Astrocyte (in vitro differentiated cells and primary cell): ENCODE data around the gene PCLAF. TPM values are rescaled to one million over a fixed set of nuclear protein-coding genes. Genes with fewer than 3 reads are reported as not detected.
"Not testable (repeated sequence)": the region's sequence is repeated elsewhere in the genome, so short reads cannot be mapped to it uniquely, and the experiment has no call there.

ENCODE experiments used
- DNase-seq: peaks from one replicate; pipeline ENCODE4 v3.0.0-alpha.2; 2010; ENCODE audit warnings: low read depth
- FAIRE-seq: peaks from 2 replicates; lab custom pipeline; 2011; peaks lifted over from hg19 to GRCh38; lab: Jason Lieb, UNC
- H2AFZ ChIP-seq: 2 replicates; pipeline ENCODE4 v1.6.0; 2012; ENCODE audit warnings: low read depth, low read length, inconsistent platforms
- H3K27ac ChIP-seq: 2 replicates; pipeline ENCODE4 v1.5.1; 2011; ENCODE audit warnings: low read depth, low read length, inconsistent platforms
- H3K27me3 ChIP-seq: 2 replicates; pipeline ENCODE4 v1.6.0; 2011; ENCODE audit warnings: low read length, inconsistent platforms; ENCODE audit not compliant: insufficient read depth
- H3K36me3 ChIP-seq: 2 replicates; pipeline ENCODE4 v1.5.1; 2011; ENCODE audit warnings: low read length, inconsistent platforms; ENCODE audit not compliant: insufficient read depth
- H3K4me1 ChIP-seq: 2 replicates; pipeline ENCODE4 v1.5.1; 2011; ENCODE audit warnings: low read length, inconsistent platforms; ENCODE audit not compliant: insufficient read depth
- H3K4me2 ChIP-seq: 2 replicates; pipeline ENCODE4 v1.6.0; 2012; ENCODE audit warnings: low read length, inconsistent platforms
- H3K4me3 ChIP-seq: 2 replicates; pipeline ENCODE4 v1.5.1; 2011; ENCODE audit warnings: low read depth, mild to moderate bottlenecking, low read length, inconsistent platforms; ENCODE audit not compliant: insufficient read depth
- H3K79me2 ChIP-seq: 2 replicates; pipeline ENCODE4 v1.6.0; 2012; ENCODE audit warnings: mild to moderate bottlenecking, low read length, inconsistent platforms; ENCODE audit not compliant: insufficient read depth
- H3K9ac ChIP-seq: 2 replicates; pipeline ENCODE4 v1.6.0; 2012; ENCODE audit warnings: mild to moderate bottlenecking, low read length, inconsistent platforms
- H3K9me3 ChIP-seq: 2 replicates; pipeline ENCODE4 v1.5.1; 2012; ENCODE audit warnings: low read depth, mild to moderate bottlenecking, low read length, inconsistent platforms; ENCODE audit not compliant: insufficient read depth
- H4K20me1 ChIP-seq: 2 replicates; pipeline ENCODE4 v1.6.0; 2012; ENCODE audit warnings: low read length, inconsistent platforms; ENCODE audit not compliant: insufficient read depth
- H3K27ac Mint-ChIP-seq: one replicate; pipeline ENCODE4 v1.8.0; 2021; ENCODE audit warnings: mild to moderate bottlenecking, mixed read lengths; ENCODE audit not compliant: unreplicated experiment
- H3K27me3 Mint-ChIP-seq: one replicate; pipeline ENCODE4 v1.8.0; 2021; ENCODE audit warnings: low read depth, mixed read lengths; ENCODE audit not compliant: unreplicated experiment
- H3K36me3 Mint-ChIP-seq: one replicate; pipeline ENCODE4 v1.8.0; 2021; ENCODE audit warnings: low read depth, mixed read lengths; ENCODE audit not compliant: unreplicated experiment
- H3K4me1 Mint-ChIP-seq: one replicate; pipeline ENCODE4 v1.8.0; 2021; ENCODE audit warnings: low read depth, mixed read lengths; ENCODE audit not compliant: unreplicated experiment
- H3K4me3 Mint-ChIP-seq: one replicate; pipeline ENCODE4 v1.8.0; 2021; ENCODE audit warnings: mild to moderate bottlenecking, moderate library complexity, mixed read lengths; ENCODE audit not compliant: unreplicated experiment
- H3K9me3 Mint-ChIP-seq: one replicate; pipeline ENCODE4 v1.8.0; 2021; ENCODE audit warnings: mild to moderate bottlenecking, mixed read lengths; ENCODE audit not compliant: unreplicated experiment
- EZH2 ChIP-seq: IDR thresholded peaks from 2 replicates; pipeline ENCODE4 v1.6.1; 2012; ENCODE audit warnings: mild to moderate bottlenecking, low read length, inconsistent platforms; ENCODE audit not compliant: insufficient read depth
- total RNA-seq: library from RNA; stranded (reverse); gene quantifications from 2 replicates; pipeline ENCODE4 v1.2.1, GENCODE V29; 2021
- TF ChIP-seq, protein P1 (sequence below): IDR thresholded peaks from 2 replicates; pipeline ENCODE4 v1.5.1; 2011; ENCODE audit warnings: low read depth, mild to moderate bottlenecking, inconsistent platforms, low read length, moderate library complexity; ENCODE audit not compliant: insufficient read depth

The PCLAF gene
- total RNA-seq, 1 donor from 2014 or later: 1.8 TPM

DNA sequence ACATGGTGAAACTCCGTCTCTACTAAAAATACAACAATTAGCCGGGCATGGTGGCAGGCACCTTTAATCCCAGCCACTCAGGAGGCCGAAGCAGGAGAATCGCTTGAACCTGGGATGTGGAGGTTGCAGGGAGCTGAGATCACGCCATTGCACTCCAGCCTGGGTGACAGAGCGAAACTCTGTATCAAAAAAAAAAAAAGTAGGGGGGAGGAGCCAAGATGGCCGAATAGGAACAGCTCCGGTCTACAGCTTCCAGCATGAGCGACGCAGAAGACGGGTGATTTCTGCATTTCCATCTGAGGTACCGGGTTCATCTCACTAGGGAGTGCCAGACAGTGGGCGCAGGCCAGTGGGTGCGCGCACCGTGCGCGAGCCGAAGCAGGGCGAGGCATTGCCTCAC is 54.8 kb downstream of the PCLAF start:
- peaks cover 46% of the 10 kb centered on the region for H3K79me2 ChIP-seq
- not testable (repeated sequence) for H3K36me3 ChIP-seq, DNase-seq, H3K4me3 ChIP-seq, H3K27ac Mint-ChIP-seq, H3K27me3 Mint-ChIP-seq, H3K9me3 Mint-ChIP-seq, H3K9ac ChIP-seq, H3K9me3 ChIP-seq, H3K4me2 ChIP-seq, H3K27me3 ChIP-seq, H3K36me3 Mint-ChIP-seq, H3K4me1 Mint-ChIP-seq, FAIRE-seq, H3K4me1 ChIP-seq, H3K27ac ChIP-seq, H3K4me3 Mint-ChIP-seq, H2AFZ ChIP-seq
- H4K20me1 ChIP-seq: peaks cover 34% of the 10 kb centered on the region

DNA sequence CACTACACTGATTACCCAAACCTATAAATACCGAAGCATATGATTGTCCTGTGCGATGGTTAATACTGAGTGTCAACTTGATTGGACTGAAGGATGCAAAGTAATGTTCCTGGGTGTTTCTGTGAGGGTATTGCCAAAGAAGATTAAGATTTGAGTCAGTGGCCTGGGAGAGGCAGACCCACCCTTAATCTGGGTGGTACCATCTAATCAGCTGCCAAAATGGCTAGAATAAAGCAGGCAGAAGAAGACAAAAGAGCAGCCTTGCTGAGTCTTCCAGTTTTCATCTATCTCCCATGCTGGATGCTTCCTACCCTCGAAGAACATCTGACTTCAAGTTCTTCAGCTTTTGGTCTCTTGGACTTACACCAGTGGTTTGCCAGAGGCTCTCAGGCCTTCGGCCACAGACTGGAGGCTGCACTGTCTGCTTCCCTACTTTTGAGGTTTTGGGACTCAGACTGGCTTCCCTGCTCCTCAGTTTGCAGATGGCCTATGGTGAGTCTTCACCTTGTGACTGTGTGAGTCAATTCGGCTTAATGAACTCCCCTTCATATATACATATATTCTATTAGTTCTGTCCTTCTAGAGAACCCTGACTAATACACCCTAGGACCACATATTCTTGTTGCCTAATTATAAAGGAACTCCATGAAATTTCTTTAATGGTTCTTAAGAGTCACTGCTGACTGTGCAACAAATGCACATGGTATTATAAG is 56.9 kb downstream of the PCLAF start:
- H3K9ac ChIP-seq: no peak overlapping the region
- no peak overlapping the region for H3K27ac Mint-ChIP-seq
- TF ChIP-seq, protein P1, sequence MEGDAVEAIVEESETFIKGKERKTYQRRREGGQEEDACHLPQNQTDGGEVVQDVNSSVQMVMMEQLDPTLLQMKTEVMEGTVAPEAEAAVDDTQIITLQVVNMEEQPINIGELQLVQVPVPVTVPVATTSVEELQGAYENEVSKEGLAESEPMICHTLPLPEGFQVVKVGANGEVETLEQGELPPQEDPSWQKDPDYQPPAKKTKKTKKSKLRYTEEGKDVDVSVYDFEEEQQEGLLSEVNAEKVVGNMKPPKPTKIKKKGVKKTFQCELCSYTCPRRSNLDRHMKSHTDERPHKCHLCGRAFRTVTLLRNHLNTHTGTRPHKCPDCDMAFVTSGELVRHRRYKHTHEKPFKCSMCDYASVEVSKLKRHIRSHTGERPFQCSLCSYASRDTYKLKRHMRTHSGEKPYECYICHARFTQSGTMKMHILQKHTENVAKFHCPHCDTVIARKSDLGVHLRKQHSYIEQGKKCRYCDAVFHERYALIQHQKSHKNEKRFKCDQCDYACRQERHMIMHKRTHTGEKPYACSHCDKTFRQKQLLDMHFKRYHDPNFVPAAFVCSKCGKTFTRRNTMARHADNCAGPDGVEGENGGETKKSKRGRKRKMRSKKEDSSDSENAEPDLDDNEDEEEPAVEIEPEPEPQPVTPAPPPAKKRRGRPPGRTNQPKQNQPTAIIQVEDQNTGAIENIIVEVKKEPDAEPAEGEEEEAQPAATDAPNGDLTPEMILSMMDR: no peak
- H3K27ac ChIP-seq: no peak overlapping the region
- H3K9me3 ChIP-seq: no peaks in the 10 kb centered on the region
- no peak overlapping the region for H3K4me3 ChIP-seq
- no peaks in the 10 kb centered on the region for H3K4me1 Mint-ChIP-seq
- H3K4me1 ChIP-seq: no peaks in the 10 kb centered on the region
- no peak for FAIRE-seq
- H4K20me1 ChIP-seq: peaks cover 50% of the 10 kb centered on the region
- no peaks in the 10 kb centered on the region for H3K27me3 ChIP-seq
- no peak overlapping the region for H3K4me2 ChIP-seq
- no peaks in the 10 kb centered on the region for H3K27me3 Mint-ChIP-seq
- no peak overlapping the region for H3K4me3 Mint-ChIP-seq
- H3K9me3 Mint-ChIP-seq: no peaks in the 10 kb centered on the region
- peak; percentile 27 for DNase-seq
- peaks cover 2% of the 10 kb centered on the region for H3K36me3 Mint-ChIP-seq
- no peaks in the 10 kb centered on the region for H3K36me3 ChIP-seq
- H2AFZ ChIP-seq: no peak overlapping the region
- peaks cover 62% of the 10 kb centered on the region for H3K79me2 ChIP-seq

DNA sequence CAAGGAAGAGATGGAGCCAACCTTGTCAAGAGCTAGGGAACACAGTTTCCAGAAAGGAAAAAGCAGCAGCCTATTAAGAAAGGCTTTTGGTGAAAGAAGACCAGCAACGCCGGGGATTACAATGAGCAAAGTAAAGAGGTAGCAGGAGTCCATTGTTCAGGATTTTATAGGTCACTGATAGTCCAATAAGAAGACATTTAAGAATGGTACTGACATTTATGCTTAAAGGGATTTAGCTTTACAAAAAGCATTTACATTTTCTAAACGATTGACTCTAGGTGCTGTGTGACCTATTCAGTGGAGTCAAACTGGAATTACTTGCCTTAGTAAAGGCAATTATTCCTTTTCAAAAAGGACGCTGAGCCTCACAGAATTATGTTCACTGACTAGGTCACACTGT is 66.0 kb downstream of the PCLAF start:
- DNase-seq (no peak), FAIRE-seq (no peak)
- peaks cover 68% of the 10 kb centered on the region for H3K79me2 ChIP-seq
- peaks cover 63% of the 10 kb centered on the region for H4K20me1 ChIP-seq
- H3K4me3 ChIP-seq: no peak overlapping the region
- peaks cover 3% of the 10 kb centered on the region for H3K36me3 Mint-ChIP-seq
- H3K27ac ChIP-seq: no peak overlapping the region
- TF ChIP-seq EZH2: no peak
- TF ChIP-seq, protein P1: no peak
- no peaks in the 10 kb centered on the region for H3K9me3 Mint-ChIP-seq
- H3K36me3 ChIP-seq: no peaks in the 10 kb centered on the region
- H3K27ac Mint-ChIP-seq: no peak overlapping the region
- H3K27me3 Mint-ChIP-seq: no peaks in the 10 kb centered on the region
- no peaks in the 10 kb centered on the region for H3K4me1 ChIP-seq
- no peaks in the 10 kb centered on the region for H3K9me3 ChIP-seq
- no peak overlapping the region for H3K4me2 ChIP-seq
- H3K9ac ChIP-seq: no peak overlapping the region
- H3K4me1 Mint-ChIP-seq: peaks cover 12% of the 10 kb centered on the region
- H3K27me3 ChIP-seq: no peaks in the 10 kb centered on the region
- H2AFZ ChIP-seq: no peak overlapping the region
- no peak overlapping the region for H3K4me3 Mint-ChIP-seq
